GM12891 (cell line): Measurements from ENCODE around the gene SYNDIG1.

Experiments
- POLR2A ChIP-seq: IDR thresholded peaks from 2 replicates; pipeline ENCODE4 v1.6.1; 2011; ENCODE audit warnings: low read depth, low read length, control low read depth
- POLR2AphosphoS5 ChIP-seq: IDR thresholded peaks from 2 replicates; pipeline ENCODE4 v1.6.1; 2011; ENCODE audit warnings: low read depth, low read length, control low read depth
- SPI1 ChIP-seq: IDR thresholded peaks from 2 replicates; pipeline ENCODE4 v1.6.1; 2011; ENCODE audit warnings: low read depth, low read length, control low read depth
- TAF1 ChIP-seq: IDR thresholded peaks from 2 replicates; pipeline ENCODE4 v1.6.1; 2011; ENCODE audit warnings: low read depth, low read length, control low read depth

GRCh38 chr20:24491041-24491756 is 21.8 kb downstream of the SYNDIG1 start:
- TF ChIP-seq POLR2A, result no peak
- no peak for TF ChIP-seq POLR2AphosphoS5
- no peak for TF ChIP-seq TAF1
- no peak for TF ChIP-seq SPI1
